ENCODE measurements around the gene IRX4. TPM values are rescaled to one million over a fixed set of nuclear protein-coding genes. Genes with fewer than 3 reads are reported as not detected.

The IRX4 gene
- total RNA-seq, 2 donors from 2014 or later = not detected

DNA sequence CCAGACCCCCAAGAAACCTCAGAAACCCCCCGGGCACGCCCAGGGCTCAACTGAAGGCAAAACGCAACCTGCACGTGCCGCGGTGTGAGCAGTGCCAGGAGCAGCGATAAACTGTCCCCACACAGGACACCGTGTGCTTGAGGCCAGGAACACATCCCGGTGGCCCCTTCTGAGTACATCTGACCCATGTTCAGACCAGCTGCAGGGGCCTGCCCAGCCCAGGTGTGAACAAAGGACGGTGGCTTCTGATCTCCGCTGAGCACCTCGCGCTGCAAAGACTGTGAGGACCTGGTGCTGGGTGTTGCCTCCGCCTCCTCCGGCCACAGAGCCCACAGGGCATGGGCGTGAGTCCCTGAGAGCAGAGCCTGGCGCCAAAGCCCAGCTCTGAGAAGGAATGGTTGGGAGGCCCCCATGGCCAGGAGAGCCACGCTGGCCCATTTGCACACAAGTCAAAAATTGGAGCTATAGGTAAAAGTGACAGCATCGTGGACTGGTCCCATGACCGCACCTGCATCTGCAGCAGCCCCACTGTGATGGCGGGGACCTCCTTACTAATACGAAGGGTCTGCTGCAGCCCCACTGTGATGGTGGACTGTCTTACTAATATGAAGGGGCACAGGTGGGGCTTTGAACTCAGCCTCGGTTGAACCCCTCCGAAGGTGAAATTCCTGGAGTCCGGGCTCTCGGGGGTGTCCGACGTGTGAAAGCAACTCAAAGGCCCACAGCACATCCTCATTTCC lies 50.0 kb downstream of the IRX4 start:
- TF ChIP-seq, protein P1, sequence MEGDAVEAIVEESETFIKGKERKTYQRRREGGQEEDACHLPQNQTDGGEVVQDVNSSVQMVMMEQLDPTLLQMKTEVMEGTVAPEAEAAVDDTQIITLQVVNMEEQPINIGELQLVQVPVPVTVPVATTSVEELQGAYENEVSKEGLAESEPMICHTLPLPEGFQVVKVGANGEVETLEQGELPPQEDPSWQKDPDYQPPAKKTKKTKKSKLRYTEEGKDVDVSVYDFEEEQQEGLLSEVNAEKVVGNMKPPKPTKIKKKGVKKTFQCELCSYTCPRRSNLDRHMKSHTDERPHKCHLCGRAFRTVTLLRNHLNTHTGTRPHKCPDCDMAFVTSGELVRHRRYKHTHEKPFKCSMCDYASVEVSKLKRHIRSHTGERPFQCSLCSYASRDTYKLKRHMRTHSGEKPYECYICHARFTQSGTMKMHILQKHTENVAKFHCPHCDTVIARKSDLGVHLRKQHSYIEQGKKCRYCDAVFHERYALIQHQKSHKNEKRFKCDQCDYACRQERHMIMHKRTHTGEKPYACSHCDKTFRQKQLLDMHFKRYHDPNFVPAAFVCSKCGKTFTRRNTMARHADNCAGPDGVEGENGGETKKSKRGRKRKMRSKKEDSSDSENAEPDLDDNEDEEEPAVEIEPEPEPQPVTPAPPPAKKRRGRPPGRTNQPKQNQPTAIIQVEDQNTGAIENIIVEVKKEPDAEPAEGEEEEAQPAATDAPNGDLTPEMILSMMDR (IDR thresholded peaks at IDR 0.05) = no peak
- no peak for ATAC-seq (ENCODE audit: insufficient number of reproducible peaks, low FRiP score, low read depth)

DNA sequence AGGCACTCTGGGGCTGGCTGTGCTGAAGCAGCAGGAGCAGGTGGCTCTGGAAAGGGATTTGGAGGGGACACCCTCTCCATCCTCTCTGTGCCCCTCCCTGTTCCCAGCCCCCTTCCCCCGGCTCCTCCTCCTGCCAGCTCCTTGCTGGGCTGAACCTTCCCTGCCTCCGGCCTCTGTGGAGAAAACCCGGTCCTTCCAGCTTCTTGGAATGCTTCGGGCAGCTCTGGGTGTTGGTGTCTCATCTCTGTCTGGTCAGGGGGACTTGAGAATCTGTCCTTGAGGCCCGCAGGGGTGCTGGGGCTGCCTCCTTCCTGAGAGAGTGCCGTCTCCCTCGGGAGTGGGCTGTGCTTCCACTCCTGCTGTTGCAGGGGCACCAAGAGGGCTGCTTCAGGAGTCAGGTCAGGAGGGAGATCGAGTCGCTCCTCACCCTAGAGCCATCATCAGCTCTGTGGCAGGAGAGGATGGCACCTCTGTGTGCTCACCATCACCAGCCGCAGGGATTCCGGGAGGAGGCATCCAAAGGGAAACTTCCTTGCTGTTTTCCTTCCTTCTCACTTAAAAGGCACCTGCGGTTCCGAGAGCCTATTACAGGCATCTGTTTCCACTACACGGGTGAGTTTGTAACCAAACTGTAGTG lies 50.9 kb downstream of the IRX4 start:
- Histone ChIP-seq H3K4me1 (ENCODE audit: control insufficient read depth in 1 of 2, low read depth in 2 of 2) (no peaks in the 10 kb centered on the region), H3K27ac (no peak overlapping the region), H3K4me3 (no peak overlapping the region), H3K9me3 (no peaks in the 10 kb centered on the region), H3K27me3 (replicated peaks; ENCODE audit: insufficient read depth) (no peaks in the 10 kb centered on the region), H3K36me3 (no peaks in the 10 kb centered on the region)
- ATAC-seq (ENCODE audit: insufficient number of reproducible peaks, low FRiP score, low read depth) = no peak
- TF ChIP-seq, protein P1 (IDR thresholded peaks at IDR 0.05) = no peak
- DNase-seq (ENCODE audit: low spot score) = no peak

More for the DNA sequence above, 50.0 kb downstream of the IRX4 start:
- H3K9me3 ChIP-seq = no peaks in the 10 kb centered on the region
- H3K4me1 ChIP-seq (ENCODE audit: control insufficient read depth in 1 of 2, low read depth in 2 of 2) = no peaks in the 10 kb centered on the region
- no peak overlapping the region for H3K4me3 ChIP-seq
- H3K36me3 ChIP-seq = no peaks in the 10 kb centered on the region
- H3K27me3 ChIP-seq (replicated peaks; ENCODE audit: insufficient read depth) = no peaks in the 10 kb centered on the region
- no peak overlapping the region for H3K27ac ChIP-seq
- DNase-seq (ENCODE audit: low spot score) = no peak

DNA sequence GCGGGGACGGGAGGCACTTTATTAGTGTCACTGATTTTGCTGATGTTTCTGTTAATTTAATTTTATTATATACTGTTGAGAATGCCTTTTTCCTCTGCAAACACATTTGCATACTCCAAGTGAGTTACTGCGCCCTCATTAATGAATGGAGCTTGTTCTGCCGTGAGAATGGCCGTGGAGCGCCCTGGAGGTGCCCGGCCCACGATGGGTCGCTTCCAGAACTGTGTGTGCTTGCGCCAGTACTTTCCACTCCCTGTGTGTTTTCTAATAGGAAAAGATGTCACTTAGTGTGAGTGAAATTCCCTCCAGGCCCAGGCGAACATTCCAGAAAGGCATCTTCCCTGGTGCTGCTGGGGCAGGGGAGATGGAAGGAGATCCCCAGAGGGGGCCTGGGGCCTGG lies 51.5 kb downstream of the IRX4 start:
- DNase-seq (ENCODE audit: low spot score) = no peak

DNA sequence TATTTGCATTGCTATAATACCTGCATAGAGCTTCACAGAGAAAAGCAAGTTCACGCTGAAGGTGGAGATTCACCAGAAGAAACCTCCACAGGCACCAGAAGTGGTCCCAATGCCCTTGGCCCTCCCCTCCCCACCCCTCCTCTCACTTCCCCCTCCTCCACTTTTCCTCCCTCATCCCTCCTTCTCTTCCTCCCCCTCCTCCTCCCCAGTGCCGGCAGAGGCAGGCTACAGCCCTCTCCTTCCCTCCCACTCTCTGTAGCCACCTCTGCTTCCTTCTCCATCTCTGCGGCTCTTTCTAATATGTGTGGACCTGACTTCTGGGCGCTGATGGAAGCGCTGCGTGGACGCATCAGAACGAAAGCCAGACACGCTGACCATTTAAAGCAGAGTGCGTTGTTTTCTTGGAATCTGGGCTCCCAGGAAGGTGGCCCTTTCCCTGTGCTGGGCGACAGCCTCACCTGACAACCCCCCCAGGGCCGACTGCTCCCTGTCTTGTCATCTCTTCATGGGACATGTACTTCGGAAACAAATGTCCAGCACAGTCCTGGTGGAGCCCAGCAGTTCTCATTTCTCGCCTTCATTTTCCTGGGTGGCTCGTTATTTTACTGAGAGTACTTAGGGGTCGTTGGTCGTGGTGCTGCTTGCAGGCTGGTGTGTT lies 52.0 kb downstream of the IRX4 start:
- H3K27ac ChIP-seq = no peak overlapping the region
- DNase-seq (ENCODE audit: low spot score) (no peak), ATAC-seq (ENCODE audit: insufficient number of reproducible peaks, low FRiP score, low read depth) (no peak)
- no peaks in the 10 kb centered on the region for H3K36me3 ChIP-seq
- no peaks in the 10 kb centered on the region for H3K27me3 ChIP-seq (replicated peaks; ENCODE audit: insufficient read depth)
- TF ChIP-seq, protein P1 (IDR thresholded peaks at IDR 0.05) = no peak
- no peaks in the 10 kb centered on the region for H3K9me3 ChIP-seq
- H3K4me3 ChIP-seq = no peak overlapping the region
- H3K4me1 ChIP-seq (ENCODE audit: control insufficient read depth in 1 of 2, low read depth in 2 of 2) = no peaks in the 10 kb centered on the region

More for the DNA sequence above, 51.5 kb downstream of the IRX4 start:
- no peak overlapping the region for H3K27ac ChIP-seq
- H3K9me3 ChIP-seq = no peaks in the 10 kb centered on the region
- no peak overlapping the region for H3K4me3 ChIP-seq
- H3K4me1 ChIP-seq (ENCODE audit: control insufficient read depth in 1 of 2, low read depth in 2 of 2) = no peaks in the 10 kb centered on the region
- no peaks in the 10 kb centered on the region for H3K27me3 ChIP-seq (replicated peaks; ENCODE audit: insufficient read depth)
- TF ChIP-seq, protein P1 (IDR thresholded peaks at IDR 0.05) = no peak
- ATAC-seq (ENCODE audit: insufficient number of reproducible peaks, low FRiP score, low read depth) = no peak
- no peaks in the 10 kb centered on the region for H3K36me3 ChIP-seq

DNA sequence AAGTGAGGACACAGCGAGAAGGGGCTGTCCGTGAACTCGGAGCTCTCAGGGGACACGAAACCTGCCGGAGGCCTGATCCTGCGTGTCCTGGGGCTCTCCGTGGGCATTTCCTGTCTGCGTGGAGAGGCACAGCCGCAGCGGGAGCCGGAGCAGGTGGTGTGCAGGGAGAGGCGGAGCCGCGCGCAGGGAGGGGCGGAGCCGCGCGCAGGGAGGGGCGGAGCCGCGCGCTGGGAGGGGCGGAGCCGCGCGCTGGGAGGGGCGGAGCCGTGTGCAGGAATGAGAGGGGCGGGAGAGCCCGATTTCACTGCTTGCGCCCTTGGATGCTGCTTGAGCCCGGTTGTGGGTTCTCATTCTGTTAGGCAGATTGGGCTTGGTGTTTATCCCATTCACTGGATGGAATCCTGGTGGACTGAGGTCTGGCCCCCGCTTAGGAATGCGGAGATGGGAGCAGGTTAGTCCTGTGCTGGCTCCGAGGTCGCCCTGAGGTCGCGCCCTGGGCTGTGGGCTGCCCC lies 54.8 kb downstream of the IRX4 start:
- no peak for DNase-seq (ENCODE audit: low spot score)
- H3K27me3 ChIP-seq (replicated peaks; ENCODE audit: insufficient read depth) = no peaks in the 10 kb centered on the region
- no peak overlapping the region for H3K4me3 ChIP-seq
- TF ChIP-seq, protein P1 (IDR thresholded peaks at IDR 0.05) = no peak
- H3K4me1 ChIP-seq (ENCODE audit: control insufficient read depth in 1 of 2, low read depth in 2 of 2) = no peaks in the 10 kb centered on the region
- H3K9me3 ChIP-seq = no peaks in the 10 kb centered on the region
- no peak overlapping the region for H3K27ac ChIP-seq
- H3K36me3 ChIP-seq = no peaks in the 10 kb centered on the region
- ATAC-seq (ENCODE audit: insufficient number of reproducible peaks, low FRiP score, low read depth) = no peak

All from thoracic aorta (tissue), 2 donors.